Hepatocyte (in vitro differentiated cells): Measurements from ENCODE around the gene C20orf96. TPM values are rescaled to one million over a fixed set of nuclear protein-coding genes. Genes with fewer than 3 reads are reported as not detected.

Experiments
- DNase-seq: peaks from one replicate; pipeline ENCODE4 v3.0.0-alpha.2; 2016; ENCODE audit warnings: low spot score
- H2AFZ ChIP-seq: fragments of 200-600 bp; sonication (generic); 2 replicates; pipeline ENCODE4 v1.6.0; 2016; ENCODE audit warnings: antibody characterized with exemption, mild to moderate bottlenecking
- H3K27ac ChIP-seq: fragments of 200-600 bp; sonication (generic); 2 replicates; pipeline ENCODE4 v1.5.1; 2016; ENCODE audit warnings: mild to moderate bottlenecking
- H3K27me3 ChIP-seq: fragments of 200-600 bp; sonication (generic); 2 replicates; pipeline ENCODE4 v1.6.1; 2016
- H3K36me3 ChIP-seq: fragments of 200-600 bp; sonication (generic); replicated peaks from 2 replicates; pipeline ENCODE4 v1.5.1; 2016; ENCODE audit warnings: low read depth; ENCODE audit not compliant: insufficient read depth
- H3K4me1 ChIP-seq: fragments of 200-600 bp; sonication (generic); 2 replicates; pipeline ENCODE4 v1.5.1; 2016; ENCODE audit warnings: mild to moderate bottlenecking, moderate library complexity; ENCODE audit not compliant: insufficient read depth
- H3K4me2 ChIP-seq: fragments of 200-600 bp; sonication (generic); 2 replicates; pipeline ENCODE4 v1.6.0; 2016
- H3K4me3 ChIP-seq: fragments of 200-600 bp; sonication (generic); 2 replicates; pipeline ENCODE4 v1.5.1; 2016; ENCODE audit warnings: mild to moderate bottlenecking
- H3K79me2 ChIP-seq: fragments of 200-600 bp; sonication (generic); 2 replicates; pipeline ENCODE4 v1.6.0; 2017; ENCODE audit warnings: mild to moderate bottlenecking
- H3K9me2 ChIP-seq: fragments of 200-600 bp; sonication (generic); replicated peaks from 2 replicates; pipeline ENCODE4 v1.6.0; 2017; ENCODE audit warnings: mild to moderate bottlenecking; ENCODE audit not compliant: insufficient read depth
- H3K9me3 ChIP-seq: fragments of 200-600 bp; sonication (generic); 2 replicates; pipeline ENCODE4 v1.5.1; 2016; ENCODE audit warnings: low read depth, mild to moderate bottlenecking
- H4K20me1 ChIP-seq: fragments of 200-600 bp; sonication (generic); 2 replicates; pipeline ENCODE4 v1.6.0; 2016; ENCODE audit warnings: mild to moderate bottlenecking; ENCODE audit not compliant: insufficient read depth, poor library complexity, severe bottlenecking
- CTCF ChIP-seq: fragments of 200-600 bp; sonication (generic); IDR thresholded peaks from 2 replicates; pipeline ENCODE4 v1.5.1; 2016; ENCODE audit warnings: antibody characterized with exemption, mild to moderate bottlenecking; ENCODE audit not compliant: poor library complexity
- EZH2 ChIP-seq: fragments of 200-600 bp; sonication (generic); IDR thresholded peaks from 2 replicates; pipeline ENCODE4 v1.6.1; 2016; ENCODE audit warnings: antibody characterized with exemption, mild to moderate bottlenecking, borderline replicate concordance
- EZH2phosphoT487 ChIP-seq: fragments of 200-600 bp; sonication (generic); IDR thresholded peaks from one replicate; pipeline ENCODE4 v1.6.1; 2018; ENCODE audit warnings: antibody characterized with exemption, mild to moderate bottlenecking, low read depth, moderate library complexity; ENCODE audit not compliant: unreplicated experiment, severe bottlenecking
- WGBS: methylation state at CpG from one replicate; pipeline ENCODE4 v1.1.6; 2016; ENCODE audit warnings: low lambda C conversion rate; ENCODE audit errors: missing lambda C conversion rate; 5-methylcytosine and 5-hydroxymethylcytosine counted together
- polyA plus RNA-seq: library from polyadenylated mRNA; unstranded; fragments of >200 nt; fragmentation: Nextera tagmentation; extraction: Ambion mirVana; gene quantifications from 2 replicates; pipeline ENCODE4 v1.2.1, GENCODE V29; 2016
- total RNA-seq: library from RNA; depleted of rRNA; stranded (reverse); fragments of >200 nt; gene quantifications from 2 replicates; pipeline ENCODE4 v1.2.3, GENCODE V29; 2014

Gene C20orf96
- total and polyA plus RNA-seq, 2 experiments from 2014 or later: 3.5 to 10.6 TPM

- Histone ChIP-seq H2AFZ (no peak overlapping the region), H3K27me3 (no peaks in the 10 kb centered on the region), H3K9me3 (no peaks in the 10 kb centered on the region), H3K27ac (peak overlapping the region; percentile 91), H3K36me3 (no peaks in the 10 kb centered on the region), H3K4me3 (no peak overlapping the region), H3K79me2 (peaks cover 48% of the 10 kb centered on the region), H4K20me1 (peaks cover 27% of the 10 kb centered on the region), H3K9me2 (no peaks in the 10 kb centered on the region), H3K4me1 (peaks cover 33% of the 10 kb centered on the region), H3K4me2 (peak overlapping the region; percentile 98)
- DNase-seq: no peak
- TF ChIP-seq CTCF (no peak), EZH2phosphoT487 (no peak), EZH2 (no peak)
- WGBS: 69% methylated on average over 13 of the region's 13 CpGs
Observed at GRCh38 chr20:301886-302848, 11.6 kb upstream of the C20orf96 start.

- Histone ChIP-seq H3K4me2 (peak overlapping the region; percentile 98), H3K4me1 (peaks cover 40% of the 10 kb centered on the region), H2AFZ (no peak overlapping the region), H3K4me3 (peak overlapping the region; percentile 92), H3K79me2 (peaks cover 62% of the 10 kb centered on the region), H3K27ac (peak overlapping the region; percentile 91), H3K9me3 (no peaks in the 10 kb centered on the region), H3K27me3 (no peaks in the 10 kb centered on the region), H3K9me2 (no peaks in the 10 kb centered on the region), H3K36me3 (no peaks in the 10 kb centered on the region), H4K20me1 (peaks cover 27% of the 10 kb centered on the region)
- WGBS: 39% methylated on average over 10 of the region's 10 CpGs
- no peak for TF ChIP-seq EZH2phosphoT487
- no peak for TF ChIP-seq CTCF
- no peak for TF ChIP-seq EZH2
- no peak for DNase-seq
Observed at GRCh38 chr20:300345-300990, 9.9 kb upstream of the C20orf96 start.

GRCh38 chr20:298776-299391 lies 8.3 kb upstream of the C20orf96 start:
- Histone ChIP-seq H3K4me2 (peak overlapping the region; percentile 98), H3K4me1 (peaks cover 40% of the 10 kb centered on the region), H3K9me2 (no peaks in the 10 kb centered on the region), H3K4me3 (peak overlapping the region; percentile 92), H3K27me3 (no peaks in the 10 kb centered on the region), H3K27ac (peak overlapping the region; percentile 100), H3K9me3 (no peaks in the 10 kb centered on the region), H3K79me2 (peaks cover 62% of the 10 kb centered on the region), H3K36me3 (no peaks in the 10 kb centered on the region), H4K20me1 (peaks cover 27% of the 10 kb centered on the region), H2AFZ (no peak overlapping the region)
- TF ChIP-seq CTCF: no peak
- TF ChIP-seq EZH2phosphoT487: no peak
- TF ChIP-seq EZH2: no peak
- WGBS: 4% methylated on average over 15 of the region's 15 CpGs
- DNase-seq: no peak
